Measurements from ENCODE around the gene PPP1R12A.

DNA sequence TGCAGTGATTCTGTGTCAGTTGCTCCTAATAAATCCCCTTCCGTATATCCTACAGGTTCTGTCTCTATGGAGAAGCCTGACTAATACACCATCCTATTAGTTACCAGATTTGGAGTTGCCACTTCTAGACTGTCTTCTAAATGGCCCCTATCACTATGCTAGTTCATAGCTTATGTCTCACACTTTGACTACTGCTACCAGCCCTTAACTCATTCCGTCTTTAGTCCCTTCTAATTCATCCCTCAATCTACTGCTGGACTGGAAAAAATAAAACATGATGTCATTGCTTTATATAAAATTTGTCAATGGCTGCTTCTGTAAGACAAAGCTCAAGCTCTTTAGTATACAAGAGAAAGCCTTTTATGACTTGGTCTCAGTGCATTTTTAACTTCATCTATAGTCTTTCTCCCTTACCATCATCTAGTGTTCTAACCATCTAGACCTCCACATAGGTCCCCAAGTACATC, 99.5 kb downstream of the PPP1R12A start:
- TF ChIP-seq, protein P1, sequence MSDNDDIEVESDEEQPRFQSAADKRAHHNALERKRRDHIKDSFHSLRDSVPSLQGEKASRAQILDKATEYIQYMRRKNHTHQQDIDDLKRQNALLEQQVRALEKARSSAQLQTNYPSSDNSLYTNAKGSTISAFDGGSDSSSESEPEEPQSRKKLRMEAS (IDR thresholded peaks at IDR 0.05; ENCODE audit: low read depth, low read length), result no peak
- TF ChIP-seq, protein P2, sequence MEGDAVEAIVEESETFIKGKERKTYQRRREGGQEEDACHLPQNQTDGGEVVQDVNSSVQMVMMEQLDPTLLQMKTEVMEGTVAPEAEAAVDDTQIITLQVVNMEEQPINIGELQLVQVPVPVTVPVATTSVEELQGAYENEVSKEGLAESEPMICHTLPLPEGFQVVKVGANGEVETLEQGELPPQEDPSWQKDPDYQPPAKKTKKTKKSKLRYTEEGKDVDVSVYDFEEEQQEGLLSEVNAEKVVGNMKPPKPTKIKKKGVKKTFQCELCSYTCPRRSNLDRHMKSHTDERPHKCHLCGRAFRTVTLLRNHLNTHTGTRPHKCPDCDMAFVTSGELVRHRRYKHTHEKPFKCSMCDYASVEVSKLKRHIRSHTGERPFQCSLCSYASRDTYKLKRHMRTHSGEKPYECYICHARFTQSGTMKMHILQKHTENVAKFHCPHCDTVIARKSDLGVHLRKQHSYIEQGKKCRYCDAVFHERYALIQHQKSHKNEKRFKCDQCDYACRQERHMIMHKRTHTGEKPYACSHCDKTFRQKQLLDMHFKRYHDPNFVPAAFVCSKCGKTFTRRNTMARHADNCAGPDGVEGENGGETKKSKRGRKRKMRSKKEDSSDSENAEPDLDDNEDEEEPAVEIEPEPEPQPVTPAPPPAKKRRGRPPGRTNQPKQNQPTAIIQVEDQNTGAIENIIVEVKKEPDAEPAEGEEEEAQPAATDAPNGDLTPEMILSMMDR (IDR thresholded peaks at IDR 0.05; ENCODE audit: low read depth, low read length), result no peak
